Endothelial cell of umbilical vein (primary cell): ENCODE results near the gene NR6A1. TPM values are rescaled to one million over a fixed set of nuclear protein-coding genes. Genes with fewer than 3 reads are reported as not detected.

ENCODE experiments used
- BruUV-seq: library from RNA; stranded (reverse); fragments of 400-500 nt; replicated peaks from 2 replicates; lab custom pipeline; 2021; lab: Mats Ljungman, UMichigan
- CTCF ChIA-PET: fragments of 300-600, 350-600 bp; sonication (Branson Sonifier 250); formaldehyde crosslinking; loops from one replicate; lab custom pipeline; 2021; ENCODE audit warnings: antibody characterized with exemption, inconsistent platforms; lab: Charles Lee
- POLR2A ChIA-PET: fragments of 300-600, 350-600 bp; sonication (Branson Sonifier 250); formaldehyde crosslinking; loops from one replicate; lab custom pipeline; 2021; ENCODE audit warnings: antibody characterized with exemption, inconsistent platforms; lab: Charles Lee
- DNase-seq: peaks from one replicate; pipeline ENCODE4 v3.0.0-alpha.2; 2011; ENCODE audit warnings: low read depth, low spot score
- FAIRE-seq: peaks from 2 replicates; lab custom pipeline; 2011; peaks lifted over from hg19 to GRCh38; lab: Jason Lieb, UNC
- H2AFZ ChIP-seq: 2 replicates; pipeline ENCODE4 v1.6.0; 2012; ENCODE audit warnings: low read depth, low read length, control low read depth, inconsistent platforms
- H3K27ac ChIP-seq: 2 replicates; pipeline ENCODE4 v1.5.1; 2011; ENCODE audit warnings: low read depth, mild to moderate bottlenecking, control low read depth, low read length, moderate library complexity; ENCODE audit not compliant: insufficient read depth
- H3K27me3 ChIP-seq, 2 experiments: 2 replicates each; pipeline versions ENCODE4 v1.6.0 to v1.6.1; 2011; ENCODE audit warnings: low read length in 2 of 2, mixed read lengths in 1 of 2; ENCODE audit not compliant: control insufficient read depth in 2 of 2, insufficient read depth in 2 of 2
- H3K36me3 ChIP-seq, 2 experiments: 2 replicates in 1 of 2; 3 replicates in 1 of 2; pipeline ENCODE4 v1.5.1; 2011; ENCODE audit warnings: low read length in 2 of 2, mild to moderate bottlenecking in 1 of 2, moderate library complexity in 1 of 2; ENCODE audit not compliant: control insufficient read depth in 2 of 2, insufficient read depth in 2 of 2; ENCODE audit errors: extremely low read depth in 1 of 2
- H3K4me1 ChIP-seq: 3 replicates; pipeline ENCODE4 v1.5.1; 2011; ENCODE audit warnings: mild to moderate bottlenecking, low read length; ENCODE audit not compliant: control insufficient read depth, insufficient read depth; ENCODE audit errors: extremely low read depth
- H3K4me2 ChIP-seq: 2 replicates; pipeline ENCODE4 v1.6.1; 2011; ENCODE audit warnings: low read length, control low read depth, mixed read lengths; ENCODE audit not compliant: insufficient read depth
- H3K4me3 ChIP-seq, 3 experiments: fragments of 200-600 bp in 1 of 3; sonication (generic), shearing (Covaris generic) in 1 of 3; replicated peaks in 1 of 3; 2 replicates each; pipeline ENCODE4 v1.5.1; 2011 to 2016; ENCODE audit warnings: control low read depth in 3 of 3, low read length in 3 of 3, mild to moderate bottlenecking in 2 of 3, inconsistent platforms in 1 of 3, low read depth in 1 of 3, moderate library complexity in 1 of 3; ENCODE audit not compliant: insufficient read depth in 1 of 3
- H3K79me2 ChIP-seq: 2 replicates; pipeline ENCODE4 v1.6.0; 2012; ENCODE audit warnings: low read length, inconsistent platforms; ENCODE audit not compliant: control insufficient read depth, insufficient read depth
- H3K9ac ChIP-seq: replicated peaks from 2 replicates; pipeline ENCODE3; 2011; ENCODE audit warnings: low read length, control low read depth; ENCODE audit not compliant: insufficient read depth; ENCODE audit errors: extremely low read depth
- H3K9me1 ChIP-seq: replicated peaks from 3 replicates; pipeline ENCODE4 v1.6.0; 2011; ENCODE audit warnings: mild to moderate bottlenecking, low read length; ENCODE audit not compliant: control insufficient read depth, insufficient read depth; ENCODE audit errors: extremely low read depth
- H3K9me3 ChIP-seq: replicated peaks from 2 replicates; pipeline ENCODE4 v1.5.1; 2012; ENCODE audit warnings: low read length, inconsistent platforms; ENCODE audit not compliant: control insufficient read depth, insufficient read depth
- H4K20me1 ChIP-seq: replicated peaks from 2 replicates; pipeline ENCODE3; 2011; ENCODE audit warnings: mild to moderate bottlenecking, low read length; ENCODE audit not compliant: control insufficient read depth, insufficient read depth; ENCODE audit errors: extremely low read depth
- EZH2 ChIP-seq: IDR thresholded peaks from 2 replicates; pipeline ENCODE4 v1.6.1; 2012; ENCODE audit warnings: borderline replicate concordance, low read depth, mild to moderate bottlenecking, moderate library complexity, low read length, inconsistent platforms; ENCODE audit not compliant: severe bottlenecking
- FOS ChIP-seq: IDR thresholded peaks from 2 replicates; pipeline ENCODE4 v1.6.1; 2011; ENCODE audit warnings: mild to moderate bottlenecking, low read length, moderate library complexity, borderline replicate concordance; ENCODE audit not compliant: insufficient read depth
- JUN ChIP-seq: IDR thresholded peaks from 2 replicates; pipeline ENCODE4 v1.6.1; 2011; ENCODE audit warnings: borderline replicate concordance, low read depth; ENCODE audit not compliant: insufficient read length, insufficient read depth
- MYC ChIP-seq: IDR thresholded peaks from one replicate; pipeline ENCODE4 v1.6.1; 2011; ENCODE audit warnings: mild to moderate bottlenecking, low read depth, low read length
- POLR2AphosphoS5 ChIP-seq: IDR thresholded peaks from 2 replicates; pipeline ENCODE4 v1.6.1; 2012; ENCODE audit warnings: low read depth, mild to moderate bottlenecking, control low read depth, low read length, moderate library complexity; ENCODE audit not compliant: insufficient read depth
- dilution Hi-C: fragments of 300-500 bp; cut with MboI; formaldehyde crosslinking; loops from one replicate; pipeline ENCODE4 v1.15.0; 2019; ENCODE audit warnings: low sequenced_read_pairs; ENCODE audit not compliant: extremely low pct_ligation_motif_present
- intact Hi-C: fragments of 100-400 bp; cut with micrococcal nuclease; formaldehyde crosslinking; loops from one replicate; pipeline ENCODE4 v1.10.0; 2022
- polyA plus RNA-seq, 4 experiments: library from polyadenylated mRNA; depleted of rRNA in 3 of 4; stranded (reverse) in 3 of 4; unstranded in 1 of 4; fragments of >200 nt; gene quantifications; 2 replicates each; pipeline versions ENCODE4 v1.2.1 to v1.2.3, GENCODE V29; 2011 to 2012; ENCODE audit warnings: missing spikeins in 1 of 4
- total RNA-seq: library from RNA; stranded (reverse); gene quantifications from 2 replicates; pipeline ENCODE4 v1.2.3, GENCODE V29; 2021
- TF ChIP-seq, protein P1 (sequence below), 2 donors: IDR thresholded peaks; 1 replicate in 1 of 2; 2 replicates in 1 of 2; pipeline ENCODE4 v1.5.1; 2011; ENCODE audit warnings: low read length in 2 of 2, mild to moderate bottlenecking in 2 of 2, moderate library complexity in 2 of 2, control low read depth in 1 of 2, inconsistent platforms in 1 of 2, low read depth in 1 of 2; ENCODE audit not compliant: insufficient read depth in 1 of 2; ENCODE audit errors: extremely low read depth in 1 of 2

The NR6A1 gene
- total and polyA plus RNA-seq, 2 donors (not counting 3 experiments of a cell fraction or from before 2014, with no cell fraction given) = 0.17 to 1.2 TPM

DNA sequence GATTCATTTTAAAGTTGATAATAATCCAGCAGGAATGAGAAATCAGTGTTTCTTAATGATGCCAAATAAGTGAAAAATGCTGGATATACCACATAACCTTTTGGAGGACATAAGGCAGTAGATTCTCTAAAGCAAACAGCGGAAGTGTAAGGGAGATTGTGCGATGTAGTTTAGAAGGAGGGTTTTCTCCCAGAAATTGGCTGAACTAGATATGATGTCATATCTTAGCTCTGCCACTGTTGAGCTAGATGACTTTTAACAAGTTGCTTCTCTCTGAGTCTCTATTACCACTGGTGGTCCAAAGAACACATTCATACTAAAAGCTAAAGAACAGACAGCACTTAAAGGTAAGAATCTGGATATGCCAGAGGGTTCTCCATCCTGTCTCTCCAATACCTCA, 107.0 kb downstream of the NR6A1 start:
- no peaks in the 10 kb centered on the region for H3K36me3 ChIP-seq
- ChIA-PET CTCF (interaction anchor here (0.9 to 1.1 kb wide), 3 partner anchors 9 to 47 kb away, joined by 3 to 5 read pairs (median 4); no protein-coding TSS in a partner anchor), POLR2A (interaction anchor here (0.7 kb wide), 1 partner anchor 1122 kb away, joined by 3 read pairs; no protein-coding TSS in a partner anchor)
- peak overlapping the region; percentile 43 for H3K9ac ChIP-seq
- peaks cover 80% of the 10 kb centered on the region for H3K79me2 ChIP-seq
- dilution Hi-C loops (no loop called here), intact Hi-C loops (loop anchor here (5.0 kb wide), 1 partner anchor 278 kb away; the partner anchor contains the start of gene GOLGA1)
- no peaks in the 10 kb centered on the region for H4K20me1 ChIP-seq
- FAIRE-seq (no peak), DNase-seq (no peak)
- no peak overlapping the region for H2AFZ ChIP-seq
- no peak for TF ChIP-seq POLR2AphosphoS5
- no peak for TF ChIP-seq EZH2
- TF ChIP-seq, protein P1, sequence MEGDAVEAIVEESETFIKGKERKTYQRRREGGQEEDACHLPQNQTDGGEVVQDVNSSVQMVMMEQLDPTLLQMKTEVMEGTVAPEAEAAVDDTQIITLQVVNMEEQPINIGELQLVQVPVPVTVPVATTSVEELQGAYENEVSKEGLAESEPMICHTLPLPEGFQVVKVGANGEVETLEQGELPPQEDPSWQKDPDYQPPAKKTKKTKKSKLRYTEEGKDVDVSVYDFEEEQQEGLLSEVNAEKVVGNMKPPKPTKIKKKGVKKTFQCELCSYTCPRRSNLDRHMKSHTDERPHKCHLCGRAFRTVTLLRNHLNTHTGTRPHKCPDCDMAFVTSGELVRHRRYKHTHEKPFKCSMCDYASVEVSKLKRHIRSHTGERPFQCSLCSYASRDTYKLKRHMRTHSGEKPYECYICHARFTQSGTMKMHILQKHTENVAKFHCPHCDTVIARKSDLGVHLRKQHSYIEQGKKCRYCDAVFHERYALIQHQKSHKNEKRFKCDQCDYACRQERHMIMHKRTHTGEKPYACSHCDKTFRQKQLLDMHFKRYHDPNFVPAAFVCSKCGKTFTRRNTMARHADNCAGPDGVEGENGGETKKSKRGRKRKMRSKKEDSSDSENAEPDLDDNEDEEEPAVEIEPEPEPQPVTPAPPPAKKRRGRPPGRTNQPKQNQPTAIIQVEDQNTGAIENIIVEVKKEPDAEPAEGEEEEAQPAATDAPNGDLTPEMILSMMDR (IDR thresholded peaks at IDR 0.05; ENCODE audit: extremely low read depth in 1 of 2, insufficient read depth in 1 of 2, low read depth in 1 of 2, low read length in 2 of 2) = no peak
- no peak for TF ChIP-seq FOS
- TF ChIP-seq JUN = no peak
- no peak for TF ChIP-seq MYC
- H3K4me1 ChIP-seq = peaks cover 52% of the 10 kb centered on the region
- peak overlapping the region; percentile 82 for H3K4me2 ChIP-seq
- no peak overlapping the region for H3K4me3 ChIP-seq
- no peaks in the 10 kb centered on the region for H3K27me3 ChIP-seq
- H3K9me1 ChIP-seq = no peaks in the 10 kb centered on the region
- H3K27ac ChIP-seq = peak overlapping the region; percentile 90
- no peaks in the 10 kb centered on the region for H3K9me3 ChIP-seq
- BruUV-seq = no TSS peak
